ENCODE measurements around the gene LILRB1. TPM values are rescaled to one million over a fixed set of nuclear protein-coding genes. Genes with fewer than 3 reads are reported as not detected.

The LILRB1 gene
- total RNA-seq, 4 donors from 2014 or later, result 1.4 to 5.0 (median 2.7) TPM

GRCh38 chr19:54650108-54650655 lies 19.9 kb downstream of the LILRB1 start:
- WGBS, result 79% methylated on average over 6 of the region's 6 CpGs
- Histone ChIP-seq H3K9me3 (no peaks in the 10 kb centered on the region), H3K27me3 (peaks cover 0 to 24% (median 0%) of the 10 kb centered on the region in 4 donors), H3K36me3 (no peaks in the 10 kb centered on the region), H3K4me1 (no peaks in the 10 kb centered on the region), H3K27ac (replicated peaks in 1 of 4) (no peak overlapping the region), H3K4me3 (no peak overlapping the region)
- no peak for TF ChIP-seq POLR2AphosphoS5 (IDR thresholded peaks at IDR 0.05)
- no peak for TF ChIP-seq CTCF (IDR thresholded peaks at IDR 0.05)
- no peak for TF ChIP-seq EP300 (IDR thresholded peaks at IDR 0.05)
- DNase-seq (ENCODE audit: extremely low spot score), result no peak
- intact Hi-C loops (cut with DNase I), result no loop called here

DNA sequence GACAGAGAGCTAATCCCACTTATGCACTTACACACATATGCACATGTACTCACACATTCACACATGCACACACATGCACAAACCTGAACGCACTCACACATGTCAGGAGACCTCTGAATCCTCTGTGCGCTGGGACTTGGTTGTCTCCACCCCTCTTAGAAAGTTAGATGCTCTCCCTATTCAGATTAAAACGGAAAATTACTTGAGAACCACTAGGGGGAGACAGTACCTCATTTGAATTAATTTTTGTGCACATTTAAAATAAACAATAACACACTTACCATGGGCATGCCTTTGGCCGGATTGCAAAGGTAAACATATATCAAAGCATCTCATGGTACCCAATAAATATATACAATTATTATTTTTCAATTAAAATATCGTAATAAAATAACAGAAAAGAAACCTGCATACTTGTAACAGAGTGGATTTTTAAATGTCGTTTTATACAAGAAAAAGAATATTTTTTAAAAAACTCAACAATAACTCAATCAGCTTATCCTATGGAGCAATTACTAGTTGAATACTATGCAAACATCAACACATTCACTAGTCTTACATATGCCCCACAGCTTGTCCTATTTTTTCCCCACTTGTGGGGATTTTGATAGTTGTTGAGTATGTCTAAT lies 23.0 kb downstream of the LILRB1 start:
- H3K27me3 ChIP-seq, result peaks cover 0 to 39% (median 0%) of the 10 kb centered on the region in 4 donors
- H3K4me3 ChIP-seq, result no peak overlapping the region
- no peaks in the 10 kb centered on the region for H3K4me1 ChIP-seq
- DNase-seq (ENCODE audit: extremely low spot score), result no peak
- intact Hi-C loops (cut with DNase I), result no loop called here
- H3K9me3 ChIP-seq, result no peaks in the 10 kb centered on the region
- peak in 2 of 3 experiments; percentile 29 to 43 for TF ChIP-seq CTCF (IDR thresholded peaks at IDR 0.05)
- TF ChIP-seq EP300 (IDR thresholded peaks at IDR 0.05), result no peak
- 36% methylated on average over 6 of the region's 6 CpGs for WGBS
- no peaks in the 10 kb centered on the region for H3K36me3 ChIP-seq
- no peak overlapping the region for H3K27ac ChIP-seq (replicated peaks in 1 of 4)

- no peak overlapping the region for H3K4me3 ChIP-seq
- DNase-seq (ENCODE audit: extremely low spot score), result no peak
- H3K36me3 ChIP-seq, result no peaks in the 10 kb centered on the region
- H3K27me3 ChIP-seq, result peaks cover 0 to 48% (median 0%) of the 10 kb centered on the region in 4 donors
- intact Hi-C loops (cut with DNase I), result no loop called here
- no peaks in the 10 kb centered on the region for H3K9me3 ChIP-seq
- WGBS, result 80% methylated on average over 14 of the region's 14 CpGs
- TF ChIP-seq EP300 (IDR thresholded peaks at IDR 0.05) (no peak), POLR2A (IDR thresholded peaks at IDR 0.05; ENCODE audit: low read depth) (no peak), CTCF (IDR thresholded peaks at IDR 0.05) (no peak), POLR2AphosphoS5 (IDR thresholded peaks at IDR 0.05) (no peak)
- no peak overlapping the region for H3K27ac ChIP-seq (replicated peaks in 1 of 4)
- no peaks in the 10 kb centered on the region for H3K4me1 ChIP-seq
Observed at GRCh38 chr19:54654447-54655321, 24.4 kb downstream of the LILRB1 start.

GRCh38 chr19:54659300-54659699 lies 29.0 kb downstream of the LILRB1 start:
- H3K36me3 ChIP-seq, result no peaks in the 10 kb centered on the region
- no peak for DNase-seq (ENCODE audit: extremely low spot score)
- intact Hi-C loops (cut with DNase I), result no loop called here
- 62% methylated on average over 6 of the region's 6 CpGs for WGBS
- H3K9me3 ChIP-seq, result no peaks in the 10 kb centered on the region
- H3K27me3 ChIP-seq, result peaks cover 0 to 58% (median 0%) of the 10 kb centered on the region in 4 donors
- TF ChIP-seq POLR2AphosphoS5 (IDR thresholded peaks at IDR 0.05) (no peak), EP300 (IDR thresholded peaks at IDR 0.05) (no peak), CTCF (IDR thresholded peaks at IDR 0.05) (no peak), POLR2A (IDR thresholded peaks at IDR 0.05; ENCODE audit: low read depth) (no peak)
- H3K4me1 ChIP-seq, result no peaks in the 10 kb centered on the region
- H3K4me3 ChIP-seq, result no peak overlapping the region
- no peak overlapping the region for H3K27ac ChIP-seq (replicated peaks in 1 of 4)

Data from esophagus muscularis mucosa (tissue), 4 donors.